GM23338 (cell line): ENCODE data around the gene PPP1CA. TPM values are rescaled to one million over a fixed set of nuclear protein-coding genes. Genes with fewer than 3 reads are reported as not detected.

Experiments
- ATAC-seq: fragments of 200-7000 bp; cut with Tn5 transposase; 3 replicates; pipeline ENCODE4 v1.9.1; 2020
- DNase-seq: peaks from one replicate; pipeline ENCODE4 v3.0.0-alpha.2; 2015; ENCODE audit warnings: low spot score
- H2AFZ ChIP-seq: fragments of 200-600 bp; sonication (generic); 2 replicates; pipeline ENCODE4 v1.8.0; 2016; ENCODE audit warnings: antibody characterized with exemption, mild to moderate bottlenecking, moderate library complexity
- H3F3A ChIP-seq: fragments of 200-600 bp; sonication (generic); replicated peaks from 2 replicates; pipeline ENCODE4 v1.8.0; 2017; ENCODE audit warnings: antibody characterized with exemption, mixed run types, low read depth
- H3K27ac ChIP-seq: fragments of 200-600 bp; sonication (generic); 2 replicates; pipeline ENCODE4 v1.6.1; 2016; ENCODE audit warnings: low read depth
- H3K27me3 ChIP-seq: fragments of 200-600 bp; sonication (generic); 2 replicates; pipeline ENCODE4 v1.8.0; 2016; ENCODE audit warnings: mild to moderate bottlenecking, mixed run types, moderate library complexity; ENCODE audit not compliant: insufficient read depth
- H3K36me3 ChIP-seq: fragments of 200-600 bp; sonication (generic); 2 replicates; pipeline ENCODE4 v1.8.0; 2016; ENCODE audit warnings: mild to moderate bottlenecking; ENCODE audit not compliant: insufficient read depth
- H3K4me1 ChIP-seq: fragments of 200-600 bp; sonication (generic); 2 replicates; pipeline ENCODE4 v1.8.0; 2016; ENCODE audit warnings: mild to moderate bottlenecking, moderate library complexity; ENCODE audit not compliant: insufficient read depth
- H3K4me2 ChIP-seq: fragments of 200-600 bp; sonication (generic); 2 replicates; pipeline ENCODE4 v1.7.1; 2017; ENCODE audit warnings: mixed run types
- H3K4me3 ChIP-seq: fragments of 200-600 bp; sonication (generic); 2 replicates; pipeline ENCODE4 v1.6.1; 2016; ENCODE audit warnings: mixed run types
- H3K79me2 ChIP-seq: fragments of 200-600 bp; sonication (generic); replicated peaks from 2 replicates; pipeline ENCODE4 v1.8.0; 2017; ENCODE audit warnings: mild to moderate bottlenecking; ENCODE audit not compliant: insufficient read depth
- H3K9me2 ChIP-seq: fragments of 200-600 bp; sonication (generic); 2 replicates; pipeline ENCODE4 v1.8.0; 2017; ENCODE audit not compliant: insufficient read depth
- H4K20me1 ChIP-seq: fragments of 200-600 bp; sonication (generic); replicated peaks from 2 replicates; pipeline ENCODE4 v1.8.0; 2017; ENCODE audit warnings: mild to moderate bottlenecking; ENCODE audit not compliant: insufficient read depth
- H3K27ac Mint-ChIP-seq: 2 replicates; pipeline ENCODE4 v1.8.0; 2020; ENCODE audit warnings: inconsistent platforms, mild to moderate bottlenecking, moderate library complexity, mixed read lengths
- H3K27me3 Mint-ChIP-seq: 3 replicates; pipeline ENCODE4 v1.8.0; 2022; ENCODE audit warnings: low read depth, mild to moderate bottlenecking, moderate library complexity, mixed read lengths, inconsistent platforms; ENCODE audit not compliant: insufficient read depth, poor library complexity
- H3K36me3 Mint-ChIP-seq: 3 replicates; pipeline ENCODE4 v1.8.0; 2021; ENCODE audit warnings: low read depth, mild to moderate bottlenecking, inconsistent platforms, moderate library complexity, mixed read lengths
- H3K4me1 Mint-ChIP-seq: 3 replicates; pipeline ENCODE4 v1.8.0; 2020; ENCODE audit warnings: mild to moderate bottlenecking, inconsistent platforms, mixed read lengths
- H3K4me3 Mint-ChIP-seq: 3 replicates; pipeline ENCODE4 v1.8.0; 2021; ENCODE audit warnings: moderate library complexity, mild to moderate bottlenecking, inconsistent platforms, mixed read lengths
- H3K9me3 Mint-ChIP-seq: 3 replicates; pipeline ENCODE4 v1.8.0; 2020; ENCODE audit warnings: moderate library complexity, mild to moderate bottlenecking, inconsistent platforms, mixed read lengths
- CREB1 ChIP-seq: fragments of 250-450 bp; sonication (Bioruptor Pico); IDR thresholded peaks from 2 replicates; pipeline ENCODE4 v1.5.0; 2020; ENCODE audit warnings: low read depth, mild to moderate bottlenecking, moderate library complexity
- CTCF ChIP-seq, 2 experiments: fragments of 200-600 bp in 1 of 2; sonication (generic) in 1 of 2; conservative IDR thresholded peaks; 2 replicates each; pipeline versions ENCODE4 v1.5.1 to v1.6.1; 2016 to 2017; ENCODE audit warnings: antibody characterized with exemption in 2 of 2, low read depth in 2 of 2, mild to moderate bottlenecking in 2 of 2, moderate library complexity in 1 of 2
- ETS1 ChIP-seq: IDR thresholded peaks from 2 replicates; pipeline ENCODE4 v1.6.1; 2016; ENCODE audit warnings: antibody characterized with exemption
- EZH2 ChIP-seq: fragments of 200-600 bp; sonication (generic); IDR thresholded peaks from one replicate; pipeline ENCODE4 v1.8.0; 2017; ENCODE audit warnings: antibody characterized with exemption, mild to moderate bottlenecking, low read depth; ENCODE audit not compliant: unreplicated experiment
- EZH2phosphoT487 ChIP-seq: fragments of 200-600 bp; sonication (generic); IDR thresholded peaks from one replicate; pipeline ENCODE4 v1.8.1; 2018; ENCODE audit warnings: antibody characterized with exemption; ENCODE audit not compliant: unreplicated experiment
- JUNB ChIP-seq: IDR thresholded peaks from one replicate; pipeline ENCODE4 v1.6.1; 2016; ENCODE audit warnings: antibody characterized with exemption; ENCODE audit not compliant: unreplicated experiment
- NANOG ChIP-seq: IDR thresholded peaks from 2 replicates; pipeline ENCODE4 v1.6.1; 2016; ENCODE audit warnings: antibody characterized with exemption, borderline replicate concordance
- POLR2AphosphoS5 ChIP-seq: IDR thresholded peaks from 2 replicates; pipeline ENCODE4 v1.6.1; 2016; ENCODE audit warnings: antibody characterized with exemption, low read depth
- REST ChIP-seq: IDR thresholded peaks from one replicate; pipeline ENCODE4 v1.6.1; 2018; ENCODE audit warnings: antibody characterized with exemption; ENCODE audit not compliant: unreplicated experiment
- STAT1 ChIP-seq: IDR thresholded peaks from one replicate; pipeline ENCODE4 v1.6.1; 2016; ENCODE audit warnings: antibody characterized with exemption; ENCODE audit not compliant: unreplicated experiment
- ZNF114 ChIP-seq: fragments of 250-450 bp; sonication (Bioruptor Pico); IDR thresholded peaks from 2 replicates; pipeline ENCODE4 v1.5.0; 2020; ENCODE audit warnings: mild to moderate bottlenecking, moderate library complexity
- ZNF331 ChIP-seq: fragments of 250-450 bp; sonication (Bioruptor Pico); IDR thresholded peaks from 2 replicates; pipeline ENCODE4 v1.5.0; 2020; ENCODE audit warnings: low read depth, mild to moderate bottlenecking, moderate library complexity
- ZNF462 ChIP-seq: fragments of 250-450 bp; sonication (Bioruptor Pico); IDR thresholded peaks from 2 replicates; pipeline ENCODE4 v1.5.0; 2020; ENCODE audit warnings: mild to moderate bottlenecking, moderate library complexity
- polyA plus RNA-seq: library from polyadenylated mRNA; unstranded; fragments of >200 nt; fragmentation: Nextera tagmentation; extraction: Ambion mirVana; gene quantifications from 2 replicates; pipeline ENCODE4 v1.2.1, GENCODE V29; 2016
- total RNA-seq: library from RNA; depleted of rRNA; stranded (reverse); fragments of >200 nt; shearing (Covaris generic); gene quantifications from 2 replicates; pipeline ENCODE4 v1.2.3, GENCODE V29; 2014

Gene PPP1CA
- total and polyA plus RNA-seq, 2 experiments from 2014 or later: 217 to 237 TPM

GRCh38 chr11:67375320-67376055 lies 26.2 kb downstream of the PPP1CA start:
- DNase-seq: peak; percentile 64

More at GRCh38 chr11:67375320-67376055, 26.2 kb downstream of the PPP1CA start:
- Mint-ChIP-seq H3K9me3 (no peaks in the 10 kb centered on the region), H3K4me1 (peaks cover 48% of the 10 kb centered on the region), H3K27me3 (peaks cover 41% of the 10 kb centered on the region), H3K36me3 (no peaks in the 10 kb centered on the region), H3K4me3 (peak overlapping the region; percentile 80), H3K27ac (no peak overlapping the region)
- no peaks in the 10 kb centered on the region for H3K9me2 ChIP-seq
- H3K36me3 ChIP-seq: no peaks in the 10 kb centered on the region
- TF ChIP-seq REST (peak; percentile 6), JUNB (no peak), EZH2 (peak; percentile 71), ZNF462 (CRISPR knock-in tag) (no peak), CTCF (conservative IDR thresholded peaks at IDR 0.05; ENCODE audit: low read depth in 2 of 2) (no peak), EZH2phosphoT487 (no peak), STAT1 (no peak), NANOG (no peak), CREB1 (CRISPR knock-in tag) (no peak), ZNF331 (CRISPR knock-in tag) (no peak), ZNF114 (no peak), POLR2AphosphoS5 (0 out of 2 replicates have a peak, but pooled peaks have one; percentile 17), ETS1 (0 out of 2 replicates have a peak, but pooled peaks have one; percentile 29)
- ATAC-seq: peak; percentile 3
- peaks cover 37% of the 10 kb centered on the region for H3K4me1 ChIP-seq
- no peak overlapping the region for H3K27ac ChIP-seq
- H4K20me1 ChIP-seq: no peaks in the 10 kb centered on the region
- H3K27me3 ChIP-seq: peaks cover 78% of the 10 kb centered on the region
- H2AFZ ChIP-seq: peak overlapping the region; percentile 96
- H3K79me2 ChIP-seq: no peaks in the 10 kb centered on the region
- peak overlapping the region; percentile 59 for H3K4me3 ChIP-seq
- peaks cover 4% of the 10 kb centered on the region; the same call in 1 of the 2 replicates for H3F3A ChIP-seq
- peak overlapping the region; percentile 88 for H3K4me2 ChIP-seq
